Skeletal muscle tissue (tissue), 4 donors: ENCODE measurements around the gene FYB1. TPM values are rescaled to one million over a fixed set of nuclear protein-coding genes. Genes with fewer than 3 reads are reported as not detected.

ENCODE experiments used
- H3K27ac ChIP-seq: one replicate; pipeline ENCODE4 v1.7.0; 2013; ENCODE audit warnings: mild to moderate bottlenecking, low read depth, low read length, inconsistent platforms
- H3K27me3 ChIP-seq, 3 donors: one replicate each; pipeline ENCODE4 v1.7.0; 2013; ENCODE audit warnings: low read length in 3 of 3; ENCODE audit not compliant: control insufficient read depth in 3 of 3, insufficient read depth in 3 of 3
- H3K36me3 ChIP-seq, 3 donors: one replicate each; pipeline ENCODE4 v1.7.0; 2013; ENCODE audit warnings: low read length in 3 of 3; ENCODE audit not compliant: control insufficient read depth in 3 of 3, insufficient read depth in 3 of 3
- H3K4me1 ChIP-seq, 3 donors: one replicate each; pipeline ENCODE4 v1.7.0; 2013; ENCODE audit warnings: low read length in 3 of 3, mild to moderate bottlenecking in 3 of 3; ENCODE audit not compliant: control insufficient read depth in 3 of 3, insufficient read depth in 3 of 3
- H3K4me3 ChIP-seq, 3 donors: one replicate each; pipeline ENCODE4 v1.7.0; 2013; ENCODE audit warnings: low read length in 3 of 3
- H3K9ac ChIP-seq, 3 donors: one replicate each; pipeline ENCODE4 v1.7.0; 2013; ENCODE audit warnings: low read length in 3 of 3, mild to moderate bottlenecking in 3 of 3, moderate library complexity in 2 of 3, low read depth in 1 of 3
- H3K9me3 ChIP-seq, 3 donors: one replicate each; pipeline ENCODE4 v1.7.0; 2013; ENCODE audit warnings: low read length in 3 of 3; ENCODE audit not compliant: control insufficient read depth in 3 of 3
- total RNA-seq: library from RNA; depleted of rRNA; stranded (reverse); fragments of >200 nt; gene quantifications from one replicate; pipeline ENCODE4 v1.2.3, GENCODE V29; 2014
- donor health status: Osteomylitis.

The FYB1 gene
- total RNA-seq, 1 donor from 2014 or later, result 4.2 TPM

DNA sequence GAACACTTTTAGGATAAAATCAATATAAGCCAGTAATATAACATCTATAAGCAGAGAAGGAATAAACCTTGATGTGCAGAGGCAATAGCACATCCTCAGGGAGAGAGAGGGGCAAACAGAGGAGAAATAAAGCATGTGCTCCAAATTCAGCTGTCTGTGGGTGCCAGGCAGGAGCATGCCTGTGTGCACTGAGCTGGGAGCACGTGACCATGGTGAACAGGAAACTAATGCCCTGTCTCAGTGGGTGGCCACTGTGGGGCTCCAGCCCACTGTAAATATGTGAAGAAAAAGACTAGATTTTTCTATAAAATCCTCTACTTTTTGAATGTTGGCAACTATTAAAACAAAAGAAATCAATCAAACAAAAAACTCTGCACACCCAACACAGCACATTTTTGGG lies 55.3 kb downstream of the FYB1 start:
- peaks cover 0 to 7% (median 4%) of the 10 kb centered on the region in 3 donors for H3K4me1 ChIP-seq
- no peaks in the 10 kb centered on the region for H3K27me3 ChIP-seq
- H3K9ac ChIP-seq, result no peak overlapping the region
- no peaks in the 10 kb centered on the region for H3K36me3 ChIP-seq
- peaks cover 0 to 2% (median 0%) of the 10 kb centered on the region in 3 donors for H3K9me3 ChIP-seq
- no peak overlapping the region for H3K27ac ChIP-seq
- no peak overlapping the region for H3K4me3 ChIP-seq

DNA sequence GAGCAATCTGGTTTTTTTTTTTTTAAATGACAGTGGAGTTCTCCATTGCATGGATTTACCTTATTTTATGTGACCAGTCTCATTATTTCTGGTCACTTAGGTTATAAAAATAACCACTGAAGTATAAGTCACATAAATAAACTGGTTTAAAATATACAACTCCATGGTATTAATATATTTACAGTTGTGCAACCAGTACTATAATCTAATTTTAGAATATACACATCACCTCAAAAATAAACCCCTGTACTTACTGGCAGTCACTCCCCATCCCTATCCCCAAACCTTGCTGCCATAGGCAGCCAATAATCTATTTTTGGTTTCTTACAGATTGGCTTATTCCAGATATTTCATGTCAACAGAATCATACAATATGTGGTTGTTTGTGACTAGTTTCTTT lies 57.8 kb downstream of the FYB1 start:
- Histone ChIP-seq H3K27me3 (no peaks in the 10 kb centered on the region), H3K9me3 (peaks cover 0 to 2% (median 0%) of the 10 kb centered on the region in 3 donors), H3K36me3 (no peaks in the 10 kb centered on the region), H3K4me3 (no peak overlapping the region), H3K4me1 (peaks cover 0 to 7% (median 4%) of the 10 kb centered on the region in 3 donors), H3K27ac (peak overlapping the region; percentile 17), H3K9ac (no peak overlapping the region)

DNA sequence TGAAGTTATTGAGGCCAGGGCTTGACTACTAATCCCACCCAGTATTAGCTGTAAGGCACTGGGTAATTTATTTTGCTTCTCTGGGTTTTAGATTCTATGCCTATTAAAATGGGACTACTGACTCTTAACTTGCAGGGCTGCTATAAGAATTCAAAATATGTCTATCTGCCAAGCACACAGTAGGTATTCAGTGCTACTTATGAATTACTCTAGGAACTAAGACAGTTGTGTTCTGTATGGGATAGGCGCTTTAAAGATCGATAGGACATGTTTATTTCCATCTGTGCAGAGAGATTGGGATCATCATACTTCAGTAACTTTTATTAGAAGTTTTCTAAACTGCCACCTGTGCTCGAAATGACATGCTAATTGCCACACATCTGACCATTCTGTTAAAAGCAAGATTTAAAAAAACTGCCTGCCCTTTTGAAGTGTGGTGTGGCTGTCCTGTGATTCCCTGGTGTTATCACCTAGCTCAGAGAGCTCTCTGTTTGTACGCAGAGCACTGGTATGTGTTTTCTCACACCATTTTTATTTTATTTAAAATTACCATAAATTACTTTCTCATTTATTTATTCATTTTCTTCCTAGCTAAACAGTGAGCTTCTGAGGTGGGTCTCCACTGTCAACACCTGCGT lies 58.7 kb downstream of the FYB1 start:
- Histone ChIP-seq H3K27me3 (no peaks in the 10 kb centered on the region), H3K9me3 (peaks cover 0 to 2% (median 0%) of the 10 kb centered on the region in 3 donors), H3K9ac (no peak overlapping the region), H3K36me3 (no peaks in the 10 kb centered on the region), H3K4me1 (peaks cover 0 to 7% (median 4%) of the 10 kb centered on the region in 3 donors), H3K27ac (no peak overlapping the region), H3K4me3 (no peak overlapping the region)

DNA sequence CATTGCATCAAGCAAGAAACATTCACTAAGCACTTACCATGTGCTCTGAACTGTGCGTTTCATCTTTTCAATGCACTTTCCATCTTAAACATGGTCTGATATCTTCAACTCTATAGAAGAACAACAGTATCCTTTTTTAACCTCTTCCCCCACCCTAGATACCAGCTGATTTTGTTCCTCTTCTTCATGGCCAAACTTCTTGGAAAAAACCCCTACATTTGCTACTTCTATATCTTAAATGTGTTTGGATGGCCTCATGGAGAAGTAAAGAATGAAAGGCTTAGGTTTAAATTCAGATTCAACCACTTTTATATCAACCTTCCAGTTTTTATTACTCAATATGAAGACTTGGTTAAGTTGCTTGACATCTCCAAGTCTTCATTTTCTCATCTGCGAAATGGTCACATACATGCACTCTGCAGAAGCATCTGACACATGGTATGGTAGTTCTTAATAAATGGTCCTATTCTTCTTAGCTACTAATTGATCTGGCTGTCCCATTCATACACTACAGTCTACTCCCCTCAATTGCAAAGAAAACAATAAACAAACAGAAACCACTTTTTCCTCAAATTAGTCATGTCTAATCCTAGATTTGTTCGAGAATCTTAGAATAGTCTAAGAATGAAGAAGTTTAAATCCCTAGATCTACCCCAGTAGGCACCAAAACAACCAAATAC lies 59.4 kb downstream of the FYB1 start:
- Histone ChIP-seq H3K27ac (no peak overlapping the region), H3K4me1 (peaks cover 0 to 7% (median 4%) of the 10 kb centered on the region in 3 donors)

DNA sequence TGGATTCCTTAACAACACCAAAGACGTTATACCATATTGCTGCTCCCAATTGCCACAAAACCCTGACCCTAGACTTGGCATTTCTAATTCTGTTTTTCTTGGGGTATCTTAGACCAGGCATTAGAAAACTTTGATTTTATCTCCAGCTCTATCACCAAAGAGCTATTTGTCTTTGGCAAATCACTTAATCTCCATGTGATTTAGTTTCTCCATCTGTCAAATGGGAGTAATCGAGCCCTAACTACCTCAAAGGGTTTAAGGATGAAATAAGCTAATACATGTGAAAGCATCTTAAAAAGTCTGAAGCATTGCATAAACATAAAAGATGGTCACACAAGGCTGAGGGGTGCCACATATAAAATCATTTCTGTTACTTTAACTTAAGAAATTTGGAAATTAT lies 60.6 kb downstream of the FYB1 start:
- no peaks in the 10 kb centered on the region for H3K27me3 ChIP-seq
- H3K4me1 ChIP-seq, result peaks cover 0 to 7% (median 4%) of the 10 kb centered on the region in 3 donors

More for the DNA sequence above, 59.4 kb downstream of the FYB1 start:
- H3K27me3 ChIP-seq, result no peaks in the 10 kb centered on the region
- H3K9me3 ChIP-seq, result peaks cover 0 to 2% (median 0%) of the 10 kb centered on the region in 3 donors
- no peak overlapping the region for H3K9ac ChIP-seq
- no peaks in the 10 kb centered on the region for H3K36me3 ChIP-seq
- H3K4me3 ChIP-seq, result no peak overlapping the region

DNA sequence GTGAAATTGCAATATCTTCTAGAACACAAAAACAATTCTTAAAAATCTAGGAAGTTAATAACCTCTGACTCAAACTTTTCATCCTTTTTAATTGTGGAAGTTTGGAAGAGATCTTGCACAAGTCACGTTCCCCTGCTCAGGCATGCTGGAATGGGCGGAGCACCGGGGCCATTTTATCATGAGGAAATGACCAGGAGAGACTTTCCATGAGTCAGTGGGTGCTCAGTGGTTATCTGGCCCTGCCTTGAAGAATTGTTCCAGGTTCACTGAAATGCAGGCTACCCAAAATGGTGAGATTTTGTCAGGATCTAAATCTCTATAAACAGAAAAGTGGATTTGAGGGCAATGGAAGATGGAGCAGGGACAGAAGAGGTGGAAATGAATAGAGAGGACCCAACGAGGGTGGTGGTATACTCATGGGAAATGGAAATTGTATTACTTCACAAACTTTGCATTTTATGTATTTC lies 61.2 kb downstream of the FYB1 start:
- peaks cover 0 to 7% (median 4%) of the 10 kb centered on the region in 3 donors for H3K4me1 ChIP-seq
- no peaks in the 10 kb centered on the region for H3K36me3 ChIP-seq
- no peak overlapping the region for H3K27ac ChIP-seq
- H3K4me3 ChIP-seq, result no peak overlapping the region
- no peaks in the 10 kb centered on the region for H3K27me3 ChIP-seq
- H3K9ac ChIP-seq, result no peak overlapping the region
- H3K9me3 ChIP-seq, result no peaks in the 10 kb centered on the region

More for the DNA sequence above, 60.6 kb downstream of the FYB1 start:
- H3K9me3 ChIP-seq, result no peaks in the 10 kb centered on the region
- H3K4me3 ChIP-seq, result no peak overlapping the region
- H3K27ac ChIP-seq, result no peak overlapping the region
- H3K36me3 ChIP-seq, result no peaks in the 10 kb centered on the region
- no peak overlapping the region for H3K9ac ChIP-seq

DNA sequence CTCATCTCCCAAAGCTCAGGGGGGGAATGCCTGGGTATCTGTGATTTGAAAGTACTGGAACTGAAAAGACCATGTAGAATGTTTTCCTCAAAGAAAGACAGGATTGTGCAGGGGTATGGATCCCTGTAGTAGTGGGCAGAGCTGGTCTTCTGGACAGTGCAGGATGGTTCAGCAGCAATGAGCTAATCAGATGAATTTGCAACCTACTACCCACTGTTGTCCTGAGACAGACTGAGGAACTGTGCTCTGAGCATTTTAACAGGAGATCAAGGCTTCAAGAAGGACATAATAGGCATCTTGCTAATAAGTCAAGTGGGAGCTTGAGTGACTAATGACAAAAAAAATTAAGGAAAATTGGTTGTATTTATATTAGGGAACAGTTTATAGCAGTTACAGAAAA lies 61.7 kb downstream of the FYB1 start:
- Histone ChIP-seq H3K4me3 (no peak overlapping the region), H3K9me3 (no peaks in the 10 kb centered on the region), H3K9ac (no peak overlapping the region), H3K36me3 (no peaks in the 10 kb centered on the region), H3K27me3 (no peaks in the 10 kb centered on the region), H3K27ac (no peak overlapping the region), H3K4me1 (peaks cover 0 to 7% (median 4%) of the 10 kb centered on the region in 3 donors)

DNA sequence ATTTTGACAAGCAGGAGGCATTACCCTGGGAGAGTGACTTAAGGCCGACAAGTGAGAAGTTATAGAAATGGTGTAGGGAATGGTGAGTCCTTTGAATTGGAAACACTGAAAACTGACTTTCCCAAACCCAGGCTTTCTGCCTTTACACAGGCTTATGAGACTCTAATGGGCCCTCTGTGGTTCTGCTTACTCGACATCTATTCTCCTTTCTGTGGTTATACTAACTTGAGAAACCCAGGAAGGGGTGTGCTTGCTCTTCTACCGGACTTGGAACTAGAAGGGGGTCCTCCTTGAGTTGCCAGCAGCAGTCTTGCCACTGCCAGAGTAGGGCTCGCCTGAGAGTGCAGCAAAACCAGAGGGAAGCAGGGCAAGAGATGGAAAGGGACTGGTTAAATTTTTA lies 63.3 kb downstream of the FYB1 start:
- H3K4me3 ChIP-seq, result no peak overlapping the region
- no peaks in the 10 kb centered on the region for H3K27me3 ChIP-seq
- no peaks in the 10 kb centered on the region for H3K9me3 ChIP-seq
- H3K36me3 ChIP-seq, result no peaks in the 10 kb centered on the region
- peaks cover 0 to 7% (median 4%) of the 10 kb centered on the region in 3 donors for H3K4me1 ChIP-seq
- no peak overlapping the region for H3K27ac ChIP-seq
- H3K9ac ChIP-seq, result no peak overlapping the region

DNA sequence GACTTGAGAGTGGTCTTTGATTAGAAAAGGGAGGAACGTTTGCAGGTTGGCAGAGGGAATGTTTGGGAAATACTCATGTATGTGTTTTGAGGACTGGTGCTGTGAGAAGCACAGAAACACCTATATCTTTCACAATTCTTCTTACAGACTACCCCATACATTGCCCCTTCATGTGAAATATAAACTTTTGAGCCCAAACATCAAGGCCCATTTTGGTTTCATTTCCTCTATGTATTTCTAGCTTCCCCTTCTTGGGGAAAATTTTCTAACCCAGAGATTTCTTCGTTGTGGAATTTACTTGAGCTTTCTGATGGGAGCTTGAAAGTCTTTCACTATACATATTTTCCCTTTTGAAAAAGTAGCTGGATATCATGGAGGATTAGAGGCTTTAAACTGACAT lies 67.6 kb downstream of the FYB1 start:
- Histone ChIP-seq H3K9ac (no peak overlapping the region), H3K27ac (no peak overlapping the region), H3K9me3 (no peaks in the 10 kb centered on the region), H3K4me3 (no peak overlapping the region), H3K27me3 (no peaks in the 10 kb centered on the region), H3K4me1 (no peaks in the 10 kb centered on the region), H3K36me3 (no peaks in the 10 kb centered on the region)

DNA sequence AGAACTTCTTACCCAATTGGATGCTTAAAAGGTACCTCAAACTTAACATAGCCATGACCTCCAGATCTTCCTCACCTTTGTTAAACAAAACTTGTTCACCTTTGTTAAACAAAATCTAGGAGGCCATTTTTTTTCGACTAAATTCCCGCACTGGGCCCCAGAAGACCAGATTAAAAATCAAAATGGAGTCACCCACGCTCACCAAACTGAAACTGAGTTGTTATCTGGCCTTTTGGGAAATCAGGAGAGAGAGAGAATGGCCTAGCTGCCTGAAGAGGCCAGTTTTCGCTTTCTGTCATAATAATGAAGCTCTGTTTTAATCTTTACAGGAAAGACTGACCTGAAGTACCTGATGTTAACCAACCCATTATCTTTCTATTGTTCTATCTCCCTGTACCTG lies 69.4 kb downstream of the FYB1 start:
- H3K36me3 ChIP-seq, result no peaks in the 10 kb centered on the region
- no peaks in the 10 kb centered on the region for H3K27me3 ChIP-seq
- no peak overlapping the region for H3K27ac ChIP-seq
- H3K4me3 ChIP-seq, result no peak overlapping the region
- no peaks in the 10 kb centered on the region for H3K9me3 ChIP-seq
- H3K4me1 ChIP-seq, result no peaks in the 10 kb centered on the region
- H3K9ac ChIP-seq, result no peak overlapping the region
